Measurements from ENCODE around the gene PLLP. TPM values are rescaled to one million over a fixed set of nuclear protein-coding genes. Genes with fewer than 3 reads are reported as not detected.
"Not testable (repeated sequence)": the region's sequence is repeated elsewhere in the genome, so short reads cannot be mapped to it uniquely, and the experiment has no call there.

PLLP gene
- total RNA-seq, 1 donor from 2014 or later: 11.9 TPM

- no peak for DNase-seq (ENCODE audit: low read depth in 2 of 2)
These were observed 10.6 kb downstream of the PLLP start for GRCh38 chr16:57273826-57274225.

GRCh38 chr16:57273359-57273758 is 11.1 kb downstream of the PLLP start:
- DNase-seq (ENCODE audit: low read depth in 2 of 2): no peak

- no peak for DNase-seq (ENCODE audit: low read depth in 2 of 2)
These were observed 12.5 kb downstream of the PLLP start for GRCh38 chr16:57271867-57272495.

- no peak for DNase-seq (ENCODE audit: low read depth in 2 of 2)
These were observed 13.5 kb downstream of the PLLP start for GRCh38 chr16:57271063-57271345.

- no peak for DNase-seq (ENCODE audit: low read depth in 2 of 2)
These were observed 14.0 kb downstream of the PLLP start for GRCh38 chr16:57270221-57271062.

GRCh38 chr16:57268804-57269800 is 15.4 kb downstream of the PLLP start:
- peak in 1 of 2 donors; percentile 22 for DNase-seq (ENCODE audit: low read depth in 2 of 2)

GRCh38 chr16:57267343-57267742 is 17.1 kb downstream of the PLLP start:
- not testable (repeated sequence) for DNase-seq (ENCODE audit: low read depth in 2 of 2)

- DNase-seq (ENCODE audit: low read depth in 2 of 2): peak in 1 of 2 donors; percentile 30
These were observed 17.8 kb downstream of the PLLP start for GRCh38 chr16:57266531-57267260.

- peak; percentile 67 to 90 for DNase-seq (ENCODE audit: low read depth in 2 of 2)
These were observed 18.5 kb downstream of the PLLP start for GRCh38 chr16:57265850-57266530.

GRCh38 chr16:57264950-57265371 is 19.5 kb downstream of the PLLP start:
- DNase-seq (ENCODE audit: low read depth in 2 of 2): no peak

- DNase-seq (ENCODE audit: low read depth in 2 of 2): no peak
These were observed 20.1 kb downstream of the PLLP start for GRCh38 chr16:57264381-57264780.

GRCh38 chr16:57263541-57264351 is 20.7 kb downstream of the PLLP start:
- DNase-seq (ENCODE audit: low read depth in 2 of 2): no peak

- no peak for DNase-seq (ENCODE audit: low read depth in 2 of 2)
These were observed 21.5 kb downstream of the PLLP start for GRCh38 chr16:57262841-57263540.

- DNase-seq (ENCODE audit: low read depth in 2 of 2): no peak
These were observed 22.7 kb downstream of the PLLP start for GRCh38 chr16:57261806-57262205.

GRCh38 chr16:57260294-57260929 is 24.1 kb downstream of the PLLP start:
- DNase-seq (ENCODE audit: low read depth in 2 of 2): peak in 1 of 2 donors; percentile 98

- DNase-seq (ENCODE audit: low read depth in 2 of 2): no peak
These were observed 25.5 kb downstream of the PLLP start for GRCh38 chr16:57258910-57259475.

- DNase-seq (ENCODE audit: low read depth in 2 of 2): no peak
These were observed 26.1 kb downstream of the PLLP start for GRCh38 chr16:57258226-57258909.

Measured in dermis microvascular lymphatic vessel endothelial cell (primary cell).